ENCODE data around the gene UBN1.

DNA sequence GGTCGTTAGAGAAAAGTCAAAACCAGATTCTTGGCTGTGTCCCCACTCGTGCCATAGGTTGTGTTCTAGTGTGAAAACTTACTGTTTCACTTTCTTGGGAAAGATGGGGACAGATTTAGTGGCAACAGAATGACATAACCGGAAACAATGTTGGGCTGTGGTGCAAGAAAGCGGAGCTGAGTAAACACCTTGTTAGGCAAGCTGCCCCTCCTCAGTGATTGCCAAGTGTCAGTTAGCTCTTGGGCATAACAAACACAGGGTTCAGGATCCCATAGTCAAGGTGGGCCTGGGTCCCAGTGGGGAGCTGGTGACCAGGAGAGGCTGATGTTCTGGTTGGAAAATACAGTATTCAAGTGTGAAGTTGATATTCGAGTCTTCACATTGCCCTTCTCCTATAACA lies 15.4 kb downstream of the UBN1 start:
- TF ChIP-seq EP300 (IDR thresholded peaks at IDR 0.05) (no peak), POLR2A (IDR thresholded peaks at IDR 0.05) (no peak)
- TF ChIP-seq, protein P1, sequence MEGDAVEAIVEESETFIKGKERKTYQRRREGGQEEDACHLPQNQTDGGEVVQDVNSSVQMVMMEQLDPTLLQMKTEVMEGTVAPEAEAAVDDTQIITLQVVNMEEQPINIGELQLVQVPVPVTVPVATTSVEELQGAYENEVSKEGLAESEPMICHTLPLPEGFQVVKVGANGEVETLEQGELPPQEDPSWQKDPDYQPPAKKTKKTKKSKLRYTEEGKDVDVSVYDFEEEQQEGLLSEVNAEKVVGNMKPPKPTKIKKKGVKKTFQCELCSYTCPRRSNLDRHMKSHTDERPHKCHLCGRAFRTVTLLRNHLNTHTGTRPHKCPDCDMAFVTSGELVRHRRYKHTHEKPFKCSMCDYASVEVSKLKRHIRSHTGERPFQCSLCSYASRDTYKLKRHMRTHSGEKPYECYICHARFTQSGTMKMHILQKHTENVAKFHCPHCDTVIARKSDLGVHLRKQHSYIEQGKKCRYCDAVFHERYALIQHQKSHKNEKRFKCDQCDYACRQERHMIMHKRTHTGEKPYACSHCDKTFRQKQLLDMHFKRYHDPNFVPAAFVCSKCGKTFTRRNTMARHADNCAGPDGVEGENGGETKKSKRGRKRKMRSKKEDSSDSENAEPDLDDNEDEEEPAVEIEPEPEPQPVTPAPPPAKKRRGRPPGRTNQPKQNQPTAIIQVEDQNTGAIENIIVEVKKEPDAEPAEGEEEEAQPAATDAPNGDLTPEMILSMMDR (IDR thresholded peaks at IDR 0.05): no peak

Measured in tibial nerve (tissue), 4 donors.